Activated CD8-positive, alpha-beta memory T cell treated with anti-CD3 and anti-CD28 coated beads, Interleukin-2, amount 50 U/mL, for 1 hour (primary cell): Measurements from ENCODE around the gene FRMPD1.
"Not testable (repeated sequence)": the region's sequence is repeated elsewhere in the genome, so short reads cannot be mapped to it uniquely, and the experiment has no call there.

Source experiments
- DNase-seq: peaks from one replicate; pipeline ENCODE4 v3.0.0-alpha.2; 2020; ENCODE audit errors: extremely low read depth

The FRMPD1 gene

DNA sequence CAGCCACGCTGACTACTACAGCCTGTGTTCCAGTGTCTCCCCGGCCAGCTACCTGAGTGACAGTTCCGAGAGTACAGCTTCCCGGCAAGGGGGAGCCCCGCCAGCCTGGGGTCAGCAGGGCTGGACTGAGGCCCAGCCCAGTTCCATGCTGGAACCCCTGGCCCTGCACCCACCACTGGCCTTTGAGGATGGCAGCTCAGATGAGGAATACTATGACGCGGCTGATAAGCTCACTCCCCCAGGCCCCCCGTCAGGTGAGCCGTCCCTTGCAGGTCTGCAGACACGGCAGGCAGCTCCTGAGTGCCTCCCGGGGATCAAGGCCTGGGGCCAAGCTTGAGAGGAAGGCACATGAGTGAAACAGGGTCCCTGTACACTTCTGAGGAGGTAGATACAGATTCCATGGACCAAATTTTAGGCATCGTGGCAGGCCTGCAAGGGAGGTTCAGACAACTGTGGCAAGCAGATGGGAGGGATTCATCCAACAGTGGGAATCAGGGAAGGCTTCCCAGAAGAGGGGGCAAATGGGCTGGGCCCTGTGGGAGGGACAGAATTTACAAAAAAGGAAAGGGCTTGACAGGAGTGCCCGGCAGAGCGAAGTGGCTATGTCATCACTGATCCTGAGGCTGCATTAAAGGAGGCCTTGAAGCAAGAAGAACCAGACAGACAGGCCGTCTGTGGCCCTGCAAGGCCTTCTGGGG lies 90.0 kb downstream of the FRMPD1 start:
- no peak for DNase-seq

DNA sequence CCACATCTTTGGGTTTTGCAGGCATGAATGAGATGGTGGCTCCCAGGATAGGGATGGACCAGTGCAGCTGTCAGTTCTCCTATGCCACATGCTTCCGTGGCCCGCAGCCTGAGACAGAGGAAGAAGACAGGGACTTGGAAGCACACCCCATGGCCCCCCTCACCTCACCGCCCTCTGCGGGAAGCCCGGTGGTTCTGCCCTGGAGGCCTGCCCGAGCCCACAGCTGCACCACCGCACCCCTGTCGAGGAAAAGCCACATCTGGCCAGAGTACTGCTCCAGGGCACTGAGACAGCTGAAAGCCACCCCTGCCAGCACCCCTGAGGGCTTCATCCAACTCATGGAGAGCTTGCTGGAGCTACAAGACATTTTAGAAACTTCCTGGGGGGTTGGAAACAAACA lies 95.2 kb downstream of the FRMPD1 start:
- no peak for DNase-seq

DNA sequence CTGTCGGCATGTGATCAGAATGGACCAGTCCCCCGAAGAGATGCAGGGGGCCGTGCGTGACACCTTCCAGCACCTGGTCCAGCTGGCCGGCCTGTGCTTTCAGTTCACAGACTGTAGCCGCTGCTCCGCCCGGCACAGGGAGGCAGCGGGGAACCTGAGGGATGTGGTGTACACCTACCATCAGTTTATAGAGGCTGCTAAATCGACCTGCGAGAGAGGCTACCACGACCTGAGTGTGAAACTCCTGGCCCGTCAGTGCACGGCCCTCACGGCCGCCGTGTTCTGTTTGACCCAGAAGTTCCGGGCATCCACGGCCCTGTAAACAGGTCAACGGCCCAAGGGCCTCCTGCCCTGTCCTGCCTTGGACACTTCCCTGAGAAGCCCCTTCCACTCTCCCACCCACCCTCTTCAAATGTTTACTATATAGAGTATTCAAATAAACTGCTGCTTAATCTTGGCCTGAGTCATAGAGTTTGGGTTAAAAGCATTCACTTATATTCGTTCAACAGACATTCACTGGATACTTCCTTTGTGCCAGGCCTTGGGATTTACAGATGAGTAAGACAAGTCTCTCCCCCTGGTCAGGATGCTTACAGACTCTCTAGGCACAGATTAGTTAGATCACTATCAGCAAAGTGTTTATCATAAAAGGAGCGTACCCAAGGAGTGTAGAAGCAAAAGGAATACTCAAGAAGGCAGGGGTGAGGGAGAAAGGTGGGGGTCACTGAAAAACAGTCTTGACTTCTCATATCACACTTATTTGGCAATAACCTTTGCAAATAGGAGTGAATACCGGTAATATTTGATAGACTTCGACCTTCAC lies 95.9 kb downstream of the FRMPD1 start:
- DNase-seq, result no peak

GRCh38 chr9:37747271-37747753 lies 96.6 kb downstream of the FRMPD1 start:
- peak; percentile 11 for DNase-seq

DNA sequence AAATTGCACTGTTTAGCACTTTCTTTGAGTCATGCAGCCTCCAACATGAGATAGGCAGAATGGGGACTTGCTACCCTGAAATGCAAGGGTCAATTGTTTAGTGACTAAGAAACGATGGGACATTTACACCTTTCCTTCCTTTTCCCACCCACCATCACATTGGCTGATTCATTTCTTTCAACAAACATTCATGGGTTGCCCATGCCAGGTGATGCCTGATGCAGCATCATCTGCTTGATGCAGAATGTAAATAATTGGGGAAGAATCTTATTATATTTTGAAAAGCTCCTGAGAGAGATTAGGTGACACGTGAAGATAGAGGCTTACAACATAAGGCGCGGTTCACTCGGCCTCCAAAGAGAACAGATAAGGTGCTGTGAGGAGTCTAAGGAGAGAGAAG lies 98.4 kb downstream of the FRMPD1 start:
- DNase-seq, result no peak

DNA sequence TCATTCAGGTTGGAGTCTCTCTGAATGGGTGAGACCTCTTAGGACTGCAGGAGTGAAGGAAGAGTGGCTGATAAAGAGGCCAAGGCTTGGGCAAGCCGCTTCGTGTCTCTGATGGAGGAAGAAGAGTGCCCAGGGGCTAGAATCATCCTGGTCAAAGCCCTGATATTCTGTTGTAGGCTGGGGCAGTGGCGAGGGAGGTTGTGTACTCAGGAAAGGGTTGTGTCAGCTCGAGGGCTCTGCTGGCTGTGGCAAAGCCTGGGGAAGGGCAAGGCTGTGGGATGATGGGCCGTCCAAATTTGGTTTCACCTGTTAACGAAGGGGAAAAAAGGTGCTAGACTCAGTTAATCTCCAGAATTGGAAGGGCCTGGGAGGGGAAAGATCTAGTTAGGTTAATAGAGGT lies 100.4 kb downstream of the FRMPD1 start:
- no peak for DNase-seq

DNA sequence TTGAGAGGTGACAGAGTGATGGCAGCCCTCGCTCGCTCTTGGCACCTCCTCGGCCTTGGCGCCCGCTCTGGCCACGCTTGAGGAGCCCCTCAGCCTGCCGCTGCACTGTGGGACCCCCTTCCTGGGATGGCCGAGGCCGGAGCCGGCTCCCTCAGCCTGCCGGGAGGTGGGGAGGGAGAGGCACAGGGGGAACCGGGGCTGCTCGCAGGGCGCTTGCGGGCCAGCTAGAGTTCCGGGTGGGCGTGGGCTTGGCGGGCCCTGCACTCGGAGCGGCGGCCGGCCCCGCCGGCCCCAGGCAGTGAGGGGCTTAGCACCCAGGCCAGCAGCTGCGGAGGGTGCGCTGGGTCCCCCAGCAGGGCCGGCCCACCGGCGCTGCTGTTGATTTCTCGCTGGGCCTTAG lies 101.0 kb downstream of the FRMPD1 start:
- not testable (repeated sequence) for DNase-seq

DNA sequence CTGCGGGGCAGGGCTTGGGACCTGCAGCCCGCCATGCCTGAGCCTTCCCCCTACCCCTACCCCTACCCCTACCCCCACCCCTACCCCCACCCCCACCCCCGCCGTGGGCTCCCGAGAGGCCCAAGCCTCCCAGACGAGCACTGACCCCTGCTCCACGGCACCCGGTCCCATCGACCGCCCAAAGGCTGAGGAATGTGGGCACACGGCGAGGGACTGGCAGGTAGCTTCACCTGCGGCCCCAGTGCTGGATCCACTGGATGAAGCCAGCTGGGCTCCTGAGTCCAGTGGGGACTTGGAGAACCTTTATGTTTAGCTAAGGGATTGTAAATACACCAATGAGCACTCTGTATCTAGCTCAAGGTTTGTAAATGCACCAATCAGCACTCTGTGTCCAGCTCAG lies 101.4 kb downstream of the FRMPD1 start:
- not testable (repeated sequence) for DNase-seq

- no peak for DNase-seq
Observed at GRCh38 chr9:37752642-37753488, 102.1 kb downstream of the FRMPD1 start.

DNA sequence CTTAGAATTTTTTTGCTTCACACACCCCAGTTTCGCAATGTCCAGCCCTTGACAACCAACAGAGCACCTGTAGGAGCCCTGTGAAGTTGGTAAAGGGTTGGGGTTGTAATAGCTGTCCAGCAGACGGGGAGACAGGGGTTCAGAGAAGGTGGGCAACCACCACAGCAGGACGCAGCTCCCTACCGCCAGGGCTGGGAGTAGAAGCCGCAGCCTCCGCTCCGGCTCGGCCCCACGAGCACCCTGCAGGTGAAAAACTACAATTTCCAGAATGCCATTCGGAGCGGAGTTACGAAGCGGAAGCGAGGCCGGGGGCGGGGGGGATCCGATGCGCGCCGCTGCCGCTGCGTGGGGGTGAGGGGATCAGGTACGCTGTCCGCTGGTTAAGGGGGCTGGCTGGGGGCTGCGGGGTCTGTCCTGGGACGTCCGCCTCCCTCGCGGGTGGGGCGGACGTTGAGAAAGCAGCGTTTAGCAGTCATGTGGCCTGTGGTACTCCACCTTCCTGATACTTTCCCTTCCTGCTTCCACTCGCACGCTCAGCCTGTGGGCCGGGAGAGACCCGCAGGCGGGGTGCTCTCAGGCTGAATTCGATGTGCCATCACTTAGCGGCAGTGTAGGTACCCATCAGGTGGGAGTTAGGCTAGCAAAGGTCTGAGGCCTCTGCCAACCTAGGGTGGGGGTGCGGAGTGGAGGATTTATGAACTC lies 102.9 kb downstream of the FRMPD1 start, which contains the start of gene TRMT10B:
TSS of gene TRMT10B (plus strand) at position 317 of the 702 bp plus-strand sequence. CDS start 8,127 bp downstream, outside the sequence.
- DNase-seq, result peak; percentile 11

GRCh38 chr9:37758747-37759146 lies 108.0 kb downstream of the FRMPD1 start:
- DNase-seq, result no peak

DNA sequence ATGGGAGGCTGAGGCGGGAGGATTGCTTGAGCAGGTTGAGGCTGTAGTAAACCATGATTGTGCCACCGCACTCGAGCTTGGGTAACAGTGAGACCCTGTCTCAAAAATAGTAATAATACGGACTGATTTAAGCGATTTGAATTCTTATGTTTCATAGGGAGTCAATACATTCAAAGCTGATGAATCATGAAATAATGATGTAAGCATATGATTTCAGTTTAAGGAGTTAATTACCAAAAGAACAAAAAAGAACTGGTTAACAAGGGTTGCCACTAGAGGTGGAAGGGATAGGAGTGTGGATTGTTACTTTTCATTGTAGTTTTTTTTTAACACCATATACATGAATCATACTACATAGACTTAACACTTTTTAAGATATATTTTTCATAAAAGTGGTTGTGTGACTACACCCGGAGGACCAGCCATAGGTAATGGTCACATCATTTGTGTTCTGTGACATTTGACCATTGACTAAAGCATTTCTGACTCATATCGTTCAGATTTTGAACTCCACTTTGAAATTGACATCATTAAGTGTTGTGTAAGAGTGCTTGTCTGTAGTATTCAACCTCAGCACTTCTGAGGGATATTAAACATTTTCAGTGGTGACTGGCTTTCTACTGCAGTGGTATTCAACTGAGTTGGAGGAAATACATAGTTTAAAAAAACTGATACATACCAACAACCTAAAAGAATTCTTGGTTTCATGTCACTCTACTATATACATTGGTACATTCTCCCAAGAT lies 109.8 kb downstream of the FRMPD1 start:
- DNase-seq, result no peak

- no peak for DNase-seq
Observed at GRCh38 chr9:37761511-37761910, 110.8 kb downstream of the FRMPD1 start.

DNA sequence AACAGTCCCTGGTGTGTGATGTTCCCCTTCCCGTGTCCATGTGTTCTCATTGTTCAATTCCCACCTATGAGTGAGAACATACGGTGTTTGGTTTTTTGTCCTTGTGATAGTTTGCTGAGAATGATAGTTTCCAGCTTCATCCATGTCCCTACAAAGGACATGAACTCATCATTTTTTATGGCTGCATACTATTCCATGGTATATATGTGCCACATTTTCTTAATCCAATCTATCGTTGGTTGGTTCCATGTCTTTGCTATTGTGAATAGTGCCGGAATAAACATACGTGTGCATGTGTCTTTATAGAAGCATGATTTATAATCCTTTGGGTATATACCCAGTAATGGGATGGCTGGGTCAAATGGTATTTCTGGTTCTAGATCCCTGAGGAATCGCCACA lies 114.5 kb downstream of the FRMPD1 start:
- DNase-seq, result not testable (repeated sequence)

GRCh38 chr9:37769306-37769705 lies 118.6 kb downstream of the FRMPD1 start:
- no peak for DNase-seq

DNA sequence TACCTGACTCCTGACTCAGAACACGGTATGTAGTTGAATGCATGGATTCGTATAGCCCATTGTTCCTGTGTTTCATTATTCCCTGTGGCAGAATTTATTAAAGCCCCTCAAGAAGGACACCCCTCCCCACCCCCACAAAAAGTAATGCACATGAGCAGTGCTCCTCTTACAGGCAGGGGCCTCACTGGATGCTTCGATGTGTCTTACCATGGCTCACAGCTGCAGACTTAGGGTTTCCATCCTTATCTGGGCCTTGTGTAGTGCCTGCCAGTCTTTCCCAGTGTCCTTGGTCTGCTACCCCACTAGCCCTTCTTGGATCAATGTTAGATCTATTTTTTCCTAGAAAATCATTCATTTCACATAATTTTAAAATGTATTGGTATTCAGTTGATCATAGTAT lies 119.2 kb downstream of the FRMPD1 start:
- no peak for DNase-seq

- DNase-seq, result no peak
Observed at GRCh38 chr9:37775216-37775919, 124.6 kb downstream of the FRMPD1 start.

DNA sequence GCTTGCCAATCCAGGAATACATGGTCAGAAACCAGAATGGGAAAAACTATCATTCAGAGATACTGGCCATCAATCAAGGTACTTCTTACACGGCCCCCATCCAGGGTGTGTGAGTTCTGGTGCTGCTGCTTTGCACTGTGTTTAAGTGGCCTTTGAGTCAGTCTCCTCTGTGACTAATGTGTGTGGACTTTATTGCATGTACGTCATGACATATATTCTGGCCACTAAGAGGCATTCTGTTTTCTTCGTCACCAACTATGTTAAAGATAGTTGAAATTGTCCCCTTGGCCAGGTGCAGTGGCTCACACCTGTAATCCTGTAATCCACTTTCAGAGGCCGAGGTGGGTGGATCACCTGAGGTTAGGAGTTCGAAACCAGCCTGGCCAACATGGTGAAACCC lies 125.6 kb downstream of the FRMPD1 start:
- DNase-seq, result no peak

- no peak for DNase-seq
Observed at GRCh38 chr9:37778534-37778933, 127.8 kb downstream of the FRMPD1 start.

DNA sequence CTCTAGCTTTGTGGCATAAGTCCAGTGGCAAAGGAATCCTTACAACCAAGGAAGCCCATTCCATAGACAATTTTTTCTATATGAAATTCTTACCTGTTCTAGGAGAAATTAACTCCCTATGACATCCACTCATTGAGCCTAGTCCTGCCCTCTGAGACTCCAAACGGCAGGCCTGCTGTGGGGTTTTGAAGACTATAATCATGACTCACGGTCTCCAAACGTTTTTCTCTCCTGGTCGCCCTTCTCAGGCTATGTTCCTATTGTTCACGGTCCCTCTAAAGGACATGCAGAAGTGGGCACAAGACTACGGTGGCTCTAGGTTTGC lies 133.5 kb downstream of the FRMPD1 start:
- no peak for DNase-seq
